Stimulated activated naive B cell treated with anti-CD40 and anti-IgM and Interleukin-4, amounts not matched to agents 10 μg/mL and 1 μg/mL and 100 μg/mL, for 72 hours (primary cell): ENCODE measurements around the gene NCOA1.
"Not testable (repeated sequence)": the region's sequence is repeated elsewhere in the genome, so short reads cannot be mapped to it uniquely, and the experiment has no call there.

ENCODE experiments used
- ATAC-seq, 2 donors: fragments of 150-1000 bp; cut with Tn5 transposase; replicated peaks; 2 replicates each; pipeline ENCODE4 v1.10.0; 2021; ENCODE audit warnings: moderate library complexity in 1 of 2
- DNase-seq: peaks from one replicate; pipeline ENCODE4 v3.0.0; 2021
- H3K27ac Mint-ChIP-seq: one replicate; pipeline ENCODE4 v1.8.0; 2022; ENCODE audit warnings: mild to moderate bottlenecking, mixed read lengths
- H3K27me3 Mint-ChIP-seq, 2 donors: one replicate each; pipeline ENCODE4 v1.8.0; 2022; ENCODE audit warnings: mixed read lengths in 2 of 2
- H3K36me3 Mint-ChIP-seq, 2 donors: one replicate each; pipeline ENCODE4 v1.8.0; 2022; ENCODE audit warnings: mixed read lengths in 2 of 2, mild to moderate bottlenecking in 1 of 2
- H3K4me1 Mint-ChIP-seq, 2 donors: one replicate each; pipeline ENCODE4 v1.8.0; 2022; ENCODE audit warnings: mixed read lengths in 2 of 2, mild to moderate bottlenecking in 1 of 2
- H3K4me3 Mint-ChIP-seq, 2 donors: one replicate each; pipeline ENCODE4 v1.8.0; 2022; ENCODE audit warnings: mild to moderate bottlenecking in 2 of 2, mixed read lengths in 2 of 2, moderate library complexity in 1 of 2
- H3K9me3 Mint-ChIP-seq, 2 donors: one replicate each; pipeline ENCODE4 v1.8.0; 2022; ENCODE audit warnings: mixed read lengths in 2 of 2, mild to moderate bottlenecking in 1 of 2

Gene NCOA1

GRCh38 chr2:24576146-24576545 is 85.1 kb downstream of the NCOA1 start:
- Mint-ChIP-seq H3K36me3 (peaks cover 23 to 30% of the 10 kb centered on the region in 2 donors), H3K9me3 (peaks cover 0 to 2% of the 10 kb centered on the region in 2 donors), H3K4me1 (peaks cover 48 to 73% of the 10 kb centered on the region in 2 donors), H3K4me3 (no peak overlapping the region), H3K27me3 (no peaks in the 10 kb centered on the region), H3K27ac (peak overlapping the region; percentile 68)
- DNase-seq (no peak), ATAC-seq (no peak)

GRCh38 chr2:24576617-24577016 is 85.6 kb downstream of the NCOA1 start:
- DNase-seq (no peak), ATAC-seq (no peak)
- Mint-ChIP-seq H3K4me3 (peak overlapping the region in 1 of 2 donors; percentile 31), H3K27me3 (no peaks in the 10 kb centered on the region), H3K4me1 (peaks cover 53 to 78% of the 10 kb centered on the region in 2 donors), H3K9me3 (peaks cover 0 to 2% of the 10 kb centered on the region in 2 donors), H3K36me3 (peaks cover 27 to 34% of the 10 kb centered on the region in 2 donors), H3K27ac (peak overlapping the region; percentile 68)

GRCh38 chr2:24577481-24577880 is 86.4 kb downstream of the NCOA1 start:
- DNase-seq (no peak), ATAC-seq (peak; percentile 87 to 88)
- H3K36me3 Mint-ChIP-seq, result peaks cover 26 to 36% of the 10 kb centered on the region in 2 donors
- peaks cover 48 to 78% of the 10 kb centered on the region in 2 donors for H3K4me1 Mint-ChIP-seq
- H3K27me3 Mint-ChIP-seq, result no peaks in the 10 kb centered on the region
- H3K4me3 Mint-ChIP-seq, result peak overlapping the region; percentile 56 to 58
- peaks cover 0 to 2% of the 10 kb centered on the region in 2 donors for H3K9me3 Mint-ChIP-seq
- H3K27ac Mint-ChIP-seq, result peak overlapping the region; percentile 38

GRCh38 chr2:24579053-24579803 is 88.2 kb downstream of the NCOA1 start:
- H3K4me1 Mint-ChIP-seq, result peaks cover 50 to 77% of the 10 kb centered on the region in 2 donors
- H3K4me3 Mint-ChIP-seq, result peak overlapping the region; percentile 65 to 67
- peaks cover 27 to 36% of the 10 kb centered on the region in 2 donors for H3K36me3 Mint-ChIP-seq
- H3K27me3 Mint-ChIP-seq, result no peaks in the 10 kb centered on the region
- peak overlapping the region; percentile 94 for H3K27ac Mint-ChIP-seq
- DNase-seq (no peak), ATAC-seq (peak; percentile 48 to 56)
- H3K9me3 Mint-ChIP-seq, result peaks cover 0 to 2% of the 10 kb centered on the region in 2 donors

- peak overlapping the region; percentile 94 for H3K27ac Mint-ChIP-seq
- peaks cover 45 to 78% of the 10 kb centered on the region in 2 donors for H3K4me1 Mint-ChIP-seq
- peaks cover 0 to 2% of the 10 kb centered on the region in 2 donors for H3K9me3 Mint-ChIP-seq
- ATAC-seq, result no peak
- H3K27me3 Mint-ChIP-seq, result no peaks in the 10 kb centered on the region
- DNase-seq, result no peak
- peaks cover 20 to 27% of the 10 kb centered on the region in 2 donors for H3K36me3 Mint-ChIP-seq
- H3K4me3 Mint-ChIP-seq, result peak overlapping the region; percentile 65 to 68
Observed at GRCh38 chr2:24580561-24580960, 89.5 kb downstream of the NCOA1 start.

- H3K27me3 Mint-ChIP-seq, ATAC-seq, H3K4me3 Mint-ChIP-seq, DNase-seq, H3K9me3 Mint-ChIP-seq, H3K27ac Mint-ChIP-seq: not testable (repeated sequence)
- Mint-ChIP-seq H3K4me1 (peaks cover 43 to 76% of the 10 kb centered on the region in 2 donors), H3K36me3 (peaks cover 23 to 34% of the 10 kb centered on the region in 2 donors)
Observed at GRCh38 chr2:24581971-24582370, 90.9 kb downstream of the NCOA1 start.

GRCh38 chr2:24586955-24587354 is 95.9 kb downstream of the NCOA1 start:
- Mint-ChIP-seq H3K4me1 (peaks cover 23 to 59% of the 10 kb centered on the region in 2 donors), H3K27me3 (no peaks in the 10 kb centered on the region), H3K36me3 (peaks cover 25 to 41% of the 10 kb centered on the region in 2 donors), H3K9me3 (peaks cover 3% of the 10 kb centered on the region in 2 donors), H3K27ac (peak overlapping the region; percentile 63), H3K4me3 (peak overlapping the region; percentile 52 to 74)
- ATAC-seq, result peak; percentile 97 to 98
- peak; percentile 51 for DNase-seq

- ATAC-seq (no peak), DNase-seq (no peak)
- no peaks in the 10 kb centered on the region for H3K27me3 Mint-ChIP-seq
- H3K4me1 Mint-ChIP-seq, result peaks cover 19 to 49% of the 10 kb centered on the region in 2 donors
- H3K27ac Mint-ChIP-seq, result no peak overlapping the region
- peaks cover 25 to 35% of the 10 kb centered on the region in 2 donors for H3K36me3 Mint-ChIP-seq
- H3K9me3 Mint-ChIP-seq, result peaks cover 3% of the 10 kb centered on the region in 2 donors
- no peak overlapping the region for H3K4me3 Mint-ChIP-seq
Observed at GRCh38 chr2:24588294-24588693, 97.2 kb downstream of the NCOA1 start.

GRCh38 chr2:24592441-24593100 is 101.5 kb downstream of the NCOA1 start:
- peaks cover 19 to 28% of the 10 kb centered on the region in 2 donors for H3K36me3 Mint-ChIP-seq
- no peaks in the 10 kb centered on the region for H3K27me3 Mint-ChIP-seq
- ATAC-seq (no peak), DNase-seq (no peak)
- no peaks in the 10 kb centered on the region for H3K9me3 Mint-ChIP-seq
- no peak overlapping the region for H3K4me3 Mint-ChIP-seq
- H3K4me1 Mint-ChIP-seq, result peaks cover 6 to 24% of the 10 kb centered on the region in 2 donors
- H3K27ac Mint-ChIP-seq, result no peak overlapping the region

- peaks cover 8 to 14% of the 10 kb centered on the region in 2 donors for H3K36me3 Mint-ChIP-seq
- H3K4me3 Mint-ChIP-seq, result no peak overlapping the region
- H3K27ac Mint-ChIP-seq, result no peak overlapping the region
- ATAC-seq, result no peak
- H3K4me1 Mint-ChIP-seq, result peaks cover 3 to 10% of the 10 kb centered on the region in 2 donors
- H3K9me3 Mint-ChIP-seq, result no peaks in the 10 kb centered on the region
- no peaks in the 10 kb centered on the region for H3K27me3 Mint-ChIP-seq
- no peak for DNase-seq
Observed at GRCh38 chr2:24594283-24594682, 103.2 kb downstream of the NCOA1 start.

- DNase-seq (no peak), ATAC-seq (no peak)
- Mint-ChIP-seq H3K4me3 (no peak overlapping the region), H3K27ac (no peak overlapping the region), H3K36me3 (peaks cover 3 to 5% of the 10 kb centered on the region in 2 donors), H3K4me1 (peaks cover 1 to 4% of the 10 kb centered on the region in 2 donors), H3K27me3 (no peaks in the 10 kb centered on the region), H3K9me3 (no peaks in the 10 kb centered on the region)
Observed at GRCh38 chr2:24597181-24597870, 106.3 kb downstream of the NCOA1 start.

GRCh38 chr2:24600140-24600539 is 109.1 kb downstream of the NCOA1 start:
- H3K4me1 Mint-ChIP-seq, result peaks cover 1 to 10% of the 10 kb centered on the region in 2 donors

GRCh38 chr2:24611631-24612030 is 120.6 kb downstream of the NCOA1 start:
- Mint-ChIP-seq H3K9me3 (peaks cover 4 to 12% of the 10 kb centered on the region in 2 donors), H3K4me1 (peaks cover 15 to 26% of the 10 kb centered on the region in 2 donors), H3K4me3 (no peak overlapping the region), H3K27ac (no peak overlapping the region), H3K27me3 (no peaks in the 10 kb centered on the region), H3K36me3 (peaks cover 22 to 31% of the 10 kb centered on the region in 2 donors)
- DNase-seq (no peak), ATAC-seq (no peak)

More at GRCh38 chr2:24600140-24600539, 109.1 kb downstream of the NCOA1 start:
- not testable (repeated sequence) for DNase-seq, ATAC-seq, H3K4me3 Mint-ChIP-seq, H3K27ac Mint-ChIP-seq, H3K9me3 Mint-ChIP-seq, H3K27me3 Mint-ChIP-seq
- H3K36me3 Mint-ChIP-seq, result peaks cover 3 to 18% of the 10 kb centered on the region in 2 donors
